ENCODE data around the gene GDF7. TPM values are rescaled to one million over a fixed set of nuclear protein-coding genes. Genes with fewer than 3 reads are reported as not detected.

GDF7 gene
- total RNA-seq, 1 donor from 2014 or later = 24.3 TPM

GRCh38 chr2:20630967-20631366 lies 36.0 kb upstream of the GDF7 start:
- H3K9me3 Mint-ChIP-seq = no peaks in the 10 kb centered on the region
- no peak overlapping the region for H3K27ac Mint-ChIP-seq
- H3K27me3 Mint-ChIP-seq = no peaks in the 10 kb centered on the region
- DNase-seq (ENCODE audit: extremely low spot score, unreplicated experiment) = no peak
- no peak overlapping the region for H3K4me3 Mint-ChIP-seq
- H3K4me1 Mint-ChIP-seq (ENCODE audit: unreplicated experiment) = peaks cover 28% of the 10 kb centered on the region
- TF ChIP-seq CTCF (conservative IDR thresholded peaks at IDR 0.05) = no peak
- H3K36me3 Mint-ChIP-seq = peaks cover 3% of the 10 kb centered on the region

GRCh38 chr2:20631617-20632307 lies 35.2 kb upstream of the GDF7 start:
- Mint-ChIP-seq H3K4me3 (no peak overlapping the region), H3K27me3 (no peaks in the 10 kb centered on the region), H3K4me1 (ENCODE audit: unreplicated experiment) (peaks cover 21% of the 10 kb centered on the region), H3K9me3 (no peaks in the 10 kb centered on the region), H3K27ac (peak overlapping the region; percentile 49), H3K36me3 (peaks cover 3% of the 10 kb centered on the region)
- no peak for TF ChIP-seq CTCF (conservative IDR thresholded peaks at IDR 0.05)
- no peak for DNase-seq (ENCODE audit: extremely low spot score, unreplicated experiment)

- Mint-ChIP-seq H3K9me3 (no peaks in the 10 kb centered on the region), H3K4me1 (ENCODE audit: unreplicated experiment) (peaks cover 18% of the 10 kb centered on the region), H3K36me3 (peaks cover 3% of the 10 kb centered on the region), H3K27ac (no peak overlapping the region), H3K4me3 (no peak overlapping the region), H3K27me3 (no peaks in the 10 kb centered on the region)
- no peak for TF ChIP-seq CTCF (conservative IDR thresholded peaks at IDR 0.05)
- no peak for DNase-seq (ENCODE audit: extremely low spot score, unreplicated experiment)
Measured at GRCh38 chr2:20632446-20632990, 34.4 kb upstream of the GDF7 start.

- no peak for TF ChIP-seq CTCF (conservative IDR thresholded peaks at IDR 0.05)
- Mint-ChIP-seq H3K27ac (no peak overlapping the region), H3K27me3 (no peaks in the 10 kb centered on the region), H3K36me3 (peaks cover 3% of the 10 kb centered on the region), H3K9me3 (no peaks in the 10 kb centered on the region), H3K4me3 (no peak overlapping the region), H3K4me1 (ENCODE audit: unreplicated experiment) (peaks cover 17% of the 10 kb centered on the region)
- no peak for DNase-seq (ENCODE audit: extremely low spot score, unreplicated experiment)
Measured at GRCh38 chr2:20633001-20633400, 33.9 kb upstream of the GDF7 start.

- no peak for TF ChIP-seq CTCF (conservative IDR thresholded peaks at IDR 0.05)
- H3K4me3 Mint-ChIP-seq = no peak overlapping the region
- H3K9me3 Mint-ChIP-seq = no peaks in the 10 kb centered on the region
- peaks cover 17% of the 10 kb centered on the region for H3K4me1 Mint-ChIP-seq (ENCODE audit: unreplicated experiment)
- DNase-seq (ENCODE audit: extremely low spot score, unreplicated experiment) = no peak
- peaks cover 3% of the 10 kb centered on the region for H3K36me3 Mint-ChIP-seq
- H3K27ac Mint-ChIP-seq = peak overlapping the region; percentile 84
- no peaks in the 10 kb centered on the region for H3K27me3 Mint-ChIP-seq
Measured at GRCh38 chr2:20633794-20634506, 33.0 kb upstream of the GDF7 start.

All from type B pancreatic cell (in vitro differentiated cells).